HepG2 (cell line): ENCODE results near the gene KCTD19. TPM values are rescaled to one million over a fixed set of nuclear protein-coding genes. Genes with fewer than 3 reads are reported as not detected.

Experiments
- E2F1 ChIP-seq: sonication (generic); formaldehyde crosslinking; IDR thresholded peaks from 2 replicates; pipeline ENCODE4 v1.5.0; 2020; ENCODE audit warnings: missing genetic modification reagents
- ETV5 ChIP-seq: IDR thresholded peaks from 2 replicates; pipeline ENCODE4 v1.6.1; 2018; ENCODE audit warnings: missing biosample characterization, missing genetic modification reagents, inconsistent platforms, borderline replicate concordance
- FOXJ3 ChIP-seq: sonication (generic); formaldehyde crosslinking; IDR thresholded peaks from 2 replicates; pipeline ENCODE4 v1.4.0; 2020; ENCODE audit warnings: missing genetic modification reagents, mild to moderate bottlenecking, borderline replicate concordance
- HOXD1 ChIP-seq: sonication (generic); formaldehyde crosslinking; IDR thresholded peaks from 2 replicates; pipeline ENCODE4 v1.5.0; 2020; ENCODE audit warnings: missing genetic modification reagents
- IRF9 ChIP-seq: sonication (generic); formaldehyde crosslinking; IDR thresholded peaks from 2 replicates; pipeline ENCODE4 v1.8.0; 2022; ENCODE audit warnings: missing genetic modification reagents, mild to moderate bottlenecking, borderline replicate concordance
- MIXL1 ChIP-seq: IDR thresholded peaks from 2 replicates; pipeline ENCODE4 v1.6.1; 2016
- NFATC3 ChIP-seq: sonication (generic); formaldehyde crosslinking; IDR thresholded peaks from 2 replicates; pipeline ENCODE4 v1.5.1; 2020; ENCODE audit warnings: mild to moderate bottlenecking, missing genetic modification reagents
- RAD21 ChIP-seq: fragments of 450-650 bp; formaldehyde crosslinking; IDR thresholded peaks from 2 replicates; pipeline ENCODE4 v1.5.0; 2020; ENCODE audit warnings: mild to moderate bottlenecking
- SIX1 ChIP-seq: sonication (generic); formaldehyde crosslinking; IDR thresholded peaks from 2 replicates; pipeline ENCODE4 v1.4.0; 2020; ENCODE audit warnings: missing genetic modification reagents, borderline replicate concordance
- THYN1 ChIP-seq: sonication (generic); formaldehyde crosslinking; IDR thresholded peaks from 2 replicates; pipeline ENCODE4 v1.8.1; 2023; ENCODE audit warnings: low read depth, mild to moderate bottlenecking, moderate library complexity, missing genetic modification reagents, borderline replicate concordance
- ZNF329 ChIP-seq: sonication (generic); formaldehyde crosslinking; IDR thresholded peaks from 2 replicates; pipeline ENCODE4 v1.9.0; 2021; ENCODE audit warnings: low read depth, mild to moderate bottlenecking, missing genetic modification reagents
- ZNF382 ChIP-seq: sonication (generic); formaldehyde crosslinking; IDR thresholded peaks from 2 replicates; pipeline ENCODE4 v1.5.0; 2020; ENCODE audit warnings: missing genetic modification reagents, mild to moderate bottlenecking, borderline replicate concordance
- ZNF770 ChIP-seq: sonication (generic); formaldehyde crosslinking; IDR thresholded peaks from 2 replicates; pipeline ENCODE4 v1.5.0; 2020; ENCODE audit warnings: mild to moderate bottlenecking, missing genetic modification reagents
- polyA plus RNA-seq, 8 experiments: library from polyadenylated mRNA; depleted of rRNA in 3 of 8; stranded (reverse) in 7 of 8; unstranded in 1 of 8; fragments of >200 nt; fragmentation: Illumina TruSeq in 4 of 8; extraction: Trizol in 4 of 8; gene quantifications; 2 replicates each; pipeline versions ENCODE4 v1.2.1 to v1.2.3, GENCODE V29; 2011 to 2016; ENCODE audit warnings: low read depth in 4 of 8, missing spikeins in 1 of 8, mixed read lengths in 1 of 8; ENCODE audit not compliant: insufficient read depth in 1 of 8
- total RNA-seq, 5 experiments: library from RNA; depleted of rRNA; stranded (reverse); fragments of >200 nt; fragmentation: Illumina TruSeq; extraction: Trizol; gene quantifications; 2 replicates each; pipeline ENCODE4 v1.2.3, GENCODE V29; 2016; ENCODE audit warnings: low read depth in 1 of 5
- TF ChIP-seq, protein P1 (sequence below): sonication (generic); formaldehyde crosslinking; IDR thresholded peaks from 2 replicates; pipeline ENCODE4 v1.4.0; 2020; ENCODE audit warnings: low read depth, mild to moderate bottlenecking, missing genetic modification reagents
- TF ChIP-seq, protein P2 (sequence below): sonication (generic); formaldehyde crosslinking; IDR thresholded peaks from 2 replicates; pipeline ENCODE4 v1.4.0; 2020; ENCODE audit warnings: missing genetic modification reagents, borderline replicate concordance
- TF ChIP-seq, protein P3 (sequence below): IDR thresholded peaks from 2 replicates; pipeline ENCODE4 v1.4.0; 2020; ENCODE audit warnings: mild to moderate bottlenecking, missing genetic modification reagents

The KCTD19 gene
- total and polyA plus RNA-seq, 2 of the 13 experiments (the other 11 are each of a cell fraction or from before 2014, with no cell fraction given) = not detected

- no peak for TF ChIP-seq ZNF770
- TF ChIP-seq SIX1 (CRISPR knock-in tag) = 0 out of 2 replicates have a peak, but pooled peaks have one; percentile 28
- no peak for TF ChIP-seq THYN1
- TF ChIP-seq, protein P1, sequence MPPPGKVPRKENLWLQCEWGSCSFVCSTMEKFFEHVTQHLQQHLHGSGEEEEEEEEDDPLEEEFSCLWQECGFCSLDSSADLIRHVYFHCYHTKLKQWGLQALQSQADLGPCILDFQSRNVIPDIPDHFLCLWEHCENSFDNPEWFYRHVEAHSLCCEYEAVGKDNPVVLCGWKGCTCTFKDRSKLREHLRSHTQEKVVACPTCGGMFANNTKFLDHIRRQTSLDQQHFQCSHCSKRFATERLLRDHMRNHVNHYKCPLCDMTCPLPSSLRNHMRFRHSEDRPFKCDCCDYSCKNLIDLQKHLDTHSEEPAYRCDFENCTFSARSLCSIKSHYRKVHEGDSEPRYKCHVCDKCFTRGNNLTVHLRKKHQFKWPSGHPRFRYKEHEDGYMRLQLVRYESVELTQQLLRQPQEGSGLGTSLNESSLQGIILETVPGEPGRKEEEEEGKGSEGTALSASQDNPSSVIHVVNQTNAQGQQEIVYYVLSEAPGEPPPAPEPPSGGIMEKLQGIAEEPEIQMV (CRISPR knock-in tag) = no peak
- TF ChIP-seq, protein P2, sequence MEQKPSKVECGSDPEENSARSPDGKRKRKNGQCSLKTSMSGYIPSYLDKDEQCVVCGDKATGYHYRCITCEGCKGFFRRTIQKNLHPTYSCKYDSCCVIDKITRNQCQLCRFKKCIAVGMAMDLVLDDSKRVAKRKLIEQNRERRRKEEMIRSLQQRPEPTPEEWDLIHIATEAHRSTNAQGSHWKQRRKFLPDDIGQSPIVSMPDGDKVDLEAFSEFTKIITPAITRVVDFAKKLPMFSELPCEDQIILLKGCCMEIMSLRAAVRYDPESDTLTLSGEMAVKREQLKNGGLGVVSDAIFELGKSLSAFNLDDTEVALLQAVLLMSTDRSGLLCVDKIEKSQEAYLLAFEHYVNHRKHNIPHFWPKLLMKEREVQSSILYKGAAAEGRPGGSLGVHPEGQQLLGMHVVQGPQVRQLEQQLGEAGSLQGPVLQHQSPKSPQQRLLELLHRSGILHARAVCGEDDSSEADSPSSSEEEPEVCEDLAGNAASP (CRISPR knock-in tag) = peak; percentile 40; the same call in 1 of the 2 replicates
- TF ChIP-seq, protein P3, sequence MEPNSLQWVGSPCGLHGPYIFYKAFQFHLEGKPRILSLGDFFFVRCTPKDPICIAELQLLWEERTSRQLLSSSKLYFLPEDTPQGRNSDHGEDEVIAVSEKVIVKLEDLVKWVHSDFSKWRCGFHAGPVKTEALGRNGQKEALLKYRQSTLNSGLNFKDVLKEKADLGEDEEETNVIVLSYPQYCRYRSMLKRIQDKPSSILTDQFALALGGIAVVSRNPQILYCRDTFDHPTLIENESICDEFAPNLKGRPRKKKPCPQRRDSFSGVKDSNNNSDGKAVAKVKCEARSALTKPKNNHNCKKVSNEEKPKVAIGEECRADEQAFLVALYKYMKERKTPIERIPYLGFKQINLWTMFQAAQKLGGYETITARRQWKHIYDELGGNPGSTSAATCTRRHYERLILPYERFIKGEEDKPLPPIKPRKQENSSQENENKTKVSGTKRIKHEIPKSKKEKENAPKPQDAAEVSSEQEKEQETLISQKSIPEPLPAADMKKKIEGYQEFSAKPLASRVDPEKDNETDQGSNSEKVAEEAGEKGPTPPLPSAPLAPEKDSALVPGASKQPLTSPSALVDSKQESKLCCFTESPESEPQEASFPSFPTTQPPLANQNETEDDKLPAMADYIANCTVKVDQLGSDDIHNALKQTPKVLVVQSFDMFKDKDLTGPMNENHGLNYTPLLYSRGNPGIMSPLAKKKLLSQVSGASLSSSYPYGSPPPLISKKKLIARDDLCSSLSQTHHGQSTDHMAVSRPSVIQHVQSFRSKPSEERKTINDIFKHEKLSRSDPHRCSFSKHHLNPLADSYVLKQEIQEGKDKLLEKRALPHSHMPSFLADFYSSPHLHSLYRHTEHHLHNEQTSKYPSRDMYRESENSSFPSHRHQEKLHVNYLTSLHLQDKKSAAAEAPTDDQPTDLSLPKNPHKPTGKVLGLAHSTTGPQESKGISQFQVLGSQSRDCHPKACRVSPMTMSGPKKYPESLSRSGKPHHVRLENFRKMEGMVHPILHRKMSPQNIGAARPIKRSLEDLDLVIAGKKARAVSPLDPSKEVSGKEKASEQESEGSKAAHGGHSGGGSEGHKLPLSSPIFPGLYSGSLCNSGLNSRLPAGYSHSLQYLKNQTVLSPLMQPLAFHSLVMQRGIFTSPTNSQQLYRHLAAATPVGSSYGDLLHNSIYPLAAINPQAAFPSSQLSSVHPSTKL (CRISPR knock-in tag) = peak; percentile 63
- no peak for TF ChIP-seq ZNF329 (CRISPR knock-in tag)
- TF ChIP-seq NFATC3 = 0 out of 2 replicates have a peak, but pooled peaks have one; percentile 17
- 0 out of 2 replicates have a peak, but pooled peaks have one; percentile 31 for TF ChIP-seq FOXJ3 (CRISPR knock-in tag)
- 0 out of 2 replicates have a peak, but pooled peaks have one; percentile 64 for TF ChIP-seq MIXL1
- no peak for TF ChIP-seq IRF9 (CRISPR knock-in tag)
- no peak for TF ChIP-seq ZNF382 (CRISPR knock-in tag)
- 0 out of 2 replicates have a peak, but pooled peaks have one; percentile 37 for TF ChIP-seq RAD21
- TF ChIP-seq E2F1 (CRISPR knock-in tag) = peak; percentile 90
- TF ChIP-seq ETV5 (CRISPR knock-in tag) = peak; percentile 71; the same call in 1 of the 2 replicates
- peak; percentile 69; the same call in 1 of the 2 replicates for TF ChIP-seq HOXD1 (CRISPR knock-in tag)
Observed at GRCh38 chr16:67247192-67248072, 79.1 kb downstream of the KCTD19 start, which contains the start of gene FHOD1 (continued).
